H1 (cell line): Measurements from ENCODE around the gene RBM47.

ENCODE experiments used
- CBX5 ChIP-seq: fragments of 300-800, 300-1000 bp; sonication (generic); IDR thresholded peaks from 2 replicates; pipeline ENCODE4 v1.7.1; 2016; ENCODE audit warnings: antibody characterized with exemption, low read length, low read depth
- CTCF ChIP-seq, 3 experiments: IDR thresholded peaks; 1 replicate in 2 of 3; 2 replicates in 1 of 3; pipeline versions ENCODE4 v1.5.1 to v1.6.1; 2011; ENCODE audit warnings: low read length in 3 of 3, mild to moderate bottlenecking in 3 of 3, inconsistent platforms in 2 of 3, low read depth in 1 of 3, moderate library complexity in 1 of 3; ENCODE audit not compliant: insufficient read depth in 1 of 3; ENCODE audit errors: control extremely low read depth in 1 of 3
- EP300 ChIP-seq, 2 experiments: IDR thresholded peaks; 1 replicate in 1 of 2; 2 replicates in 1 of 2; pipeline ENCODE4 v1.6.1; 2011 to 2012; ENCODE audit warnings: low read depth in 2 of 2, low read length in 2 of 2, mild to moderate bottlenecking in 2 of 2, borderline replicate concordance in 1 of 2, inconsistent platforms in 1 of 2, moderate library complexity in 1 of 2
- POLR2A ChIP-seq, 2 experiments: IDR thresholded peaks; 1 replicate in 1 of 2; 2 replicates in 1 of 2; pipeline ENCODE4 v1.6.1; 2011; ENCODE audit warnings: low read depth in 2 of 2, low read length in 2 of 2, mild to moderate bottlenecking in 2 of 2; ENCODE audit errors: control extremely low read depth in 1 of 2
- RXRA ChIP-seq: IDR thresholded peaks from 2 replicates; pipeline ENCODE4 v1.6.1; 2011; ENCODE audit warnings: low read depth, mild to moderate bottlenecking, low read length, moderate library complexity; ENCODE audit not compliant: insufficient read depth
- SIX5 ChIP-seq: IDR thresholded peaks from 2 replicates; pipeline ENCODE4 v1.6.1; 2011; ENCODE audit warnings: mild to moderate bottlenecking, low read depth, low read length

- no peak for TF ChIP-seq CTCF (IDR thresholded peaks at IDR 0.05; ENCODE audit: control extremely low read depth in 1 of 3, insufficient read depth in 1 of 3, low read depth in 1 of 3, low read length in 3 of 3)
- TF ChIP-seq CBX5: no peak
- no peak for TF ChIP-seq EP300 (IDR thresholded peaks at IDR 0.05; ENCODE audit: borderline replicate concordance in 1 of 2, low read depth in 2 of 2, low read length in 2 of 2)
- TF ChIP-seq RXRA: no peak
- TF ChIP-seq SIX5: no peak
- no peak for TF ChIP-seq POLR2A (IDR thresholded peaks at IDR 0.05; ENCODE audit: control extremely low read depth in 1 of 2, low read depth in 2 of 2, low read length in 2 of 2)
Observed at GRCh38 chr4:40546506-40546905, 83.2 kb downstream of the RBM47 start.
